ENCODE results near the gene TRIM7. TPM values are rescaled to one million over a fixed set of nuclear protein-coding genes. Genes with fewer than 3 reads are reported as not detected.

The TRIM7 gene
- total and polyA plus RNA-seq, 9 of the 15 experiments (the other 6 are each of a cell fraction or from before 2014, with no cell fraction given) = 2.6 to 14.9 (median 8.9) TPM

DNA sequence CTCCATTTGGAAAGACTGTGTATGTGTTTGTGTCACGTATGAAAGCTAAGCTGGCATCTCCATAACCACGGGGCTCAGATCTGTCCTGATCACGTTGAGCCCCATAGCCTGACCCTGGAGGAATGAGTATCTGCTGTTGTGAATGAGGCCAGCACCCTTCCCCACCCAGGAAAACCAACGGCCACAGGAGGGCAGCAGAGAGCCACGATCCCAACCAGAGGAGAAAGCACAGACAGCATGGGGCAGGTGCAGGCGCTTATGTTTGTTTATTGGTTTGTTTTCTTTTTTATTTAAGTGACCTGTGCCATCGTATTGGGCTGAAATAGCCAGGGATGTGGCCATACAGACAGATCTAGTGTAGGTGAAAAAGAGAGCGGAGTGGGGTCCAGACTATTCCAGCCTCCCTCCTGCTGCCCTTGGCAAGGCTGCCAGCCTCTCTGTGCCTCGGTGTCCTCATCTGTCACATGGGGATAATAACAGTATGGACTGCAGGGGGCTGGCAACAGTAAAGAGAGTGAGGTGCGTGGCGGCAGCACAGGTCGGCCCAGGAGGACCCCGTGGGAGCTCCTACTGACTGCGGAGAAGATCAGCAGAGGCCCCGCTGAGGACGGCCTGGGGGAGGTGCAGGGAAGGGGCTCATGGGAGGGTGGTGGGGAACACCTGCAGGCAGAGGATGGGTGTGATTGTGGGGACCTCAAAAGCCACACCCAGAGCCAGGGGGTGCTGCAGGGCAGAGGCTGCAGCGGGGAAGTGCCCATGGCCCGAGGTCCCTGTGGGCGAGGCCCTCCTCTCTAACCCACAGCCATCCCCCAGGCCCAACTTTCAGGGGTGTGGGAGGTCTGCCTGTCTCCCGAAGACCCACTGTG, 45.5 kb downstream of the TRIM7 start (continued):
- TF ChIP-seq, protein P1, sequence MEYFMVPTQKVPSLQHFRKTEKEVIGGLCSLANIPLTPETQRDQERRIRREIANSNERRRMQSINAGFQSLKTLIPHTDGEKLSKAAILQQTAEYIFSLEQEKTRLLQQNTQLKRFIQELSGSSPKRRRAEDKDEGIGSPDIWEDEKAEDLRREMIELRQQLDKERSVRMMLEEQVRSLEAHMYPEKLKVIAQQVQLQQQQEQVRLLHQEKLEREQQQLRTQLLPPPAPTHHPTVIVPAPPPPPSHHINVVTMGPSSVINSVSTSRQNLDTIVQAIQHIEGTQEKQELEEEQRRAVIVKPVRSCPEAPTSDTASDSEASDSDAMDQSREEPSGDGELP (CRISPR knock-in tag; IDR thresholded peaks at IDR 0.05; ENCODE audit: borderline replicate concordance) = peak; percentile 60; the same call in 1 of the 2 replicates
- TF ChIP-seq U2AF2 (optimal IDR thresholded peaks at IDR 0.05; ENCODE audit: low read depth, low read length) = no peak
- no peak for TF ChIP-seq HIVEP1 (CRISPR knock-in tag; IDR thresholded peaks at IDR 0.05)
- TF ChIP-seq, protein P2, sequence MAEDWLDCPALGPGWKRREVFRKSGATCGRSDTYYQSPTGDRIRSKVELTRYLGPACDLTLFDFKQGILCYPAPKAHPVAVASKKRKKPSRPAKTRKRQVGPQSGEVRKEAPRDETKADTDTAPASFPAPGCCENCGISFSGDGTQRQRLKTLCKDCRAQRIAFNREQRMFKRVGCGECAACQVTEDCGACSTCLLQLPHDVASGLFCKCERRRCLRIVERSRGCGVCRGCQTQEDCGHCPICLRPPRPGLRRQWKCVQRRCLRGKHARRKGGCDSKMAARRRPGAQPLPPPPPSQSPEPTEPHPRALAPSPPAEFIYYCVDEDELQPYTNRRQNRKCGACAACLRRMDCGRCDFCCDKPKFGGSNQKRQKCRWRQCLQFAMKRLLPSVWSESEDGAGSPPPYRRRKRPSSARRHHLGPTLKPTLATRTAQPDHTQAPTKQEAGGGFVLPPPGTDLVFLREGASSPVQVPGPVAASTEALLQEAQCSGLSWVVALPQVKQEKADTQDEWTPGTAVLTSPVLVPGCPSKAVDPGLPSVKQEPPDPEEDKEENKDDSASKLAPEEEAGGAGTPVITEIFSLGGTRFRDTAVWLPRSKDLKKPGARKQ (CRISPR knock-in tag; IDR thresholded peaks at IDR 0.05) = no peak
- no peak for TF ChIP-seq ESRRA (IDR thresholded peaks at IDR 0.05; ENCODE audit: borderline replicate concordance, low read depth)
- peak; percentile 74 for TF ChIP-seq MYC (IDR thresholded peaks at IDR 0.05; ENCODE audit: low read depth, low read length)
- no peak for TF ChIP-seq MYC (CRISPR knock-in tag; IDR thresholded peaks at IDR 0.05; ENCODE audit: borderline replicate concordance, low read depth)
- TF ChIP-seq BMI1 (IDR thresholded peaks at IDR 0.05; ENCODE audit: low read length) = no peak
- TF ChIP-seq PML (IDR thresholded peaks at IDR 0.05; ENCODE audit: low read length) = no peak
- TF ChIP-seq MECOM (CRISPR knock-in tag; IDR thresholded peaks at IDR 0.05) = no peak
- TF ChIP-seq CREM (IDR thresholded peaks at IDR 0.05; ENCODE audit: low read depth) = peak; percentile 50; the same call in 1 of the 2 replicates
- TF ChIP-seq ZNF511 (CRISPR knock-in tag; IDR thresholded peaks at IDR 0.05) = no peak
- peak; percentile 16; the same call in 1 of the 2 replicates for TF ChIP-seq TCF3 (CRISPR knock-in tag; IDR thresholded peaks at IDR 0.05)
- no peak; the same call in 1 of the 2 replicates for TF ChIP-seq XRCC5 (IDR thresholded peaks at IDR 0.05; ENCODE audit: low read depth, low read length)
- no peak for TF ChIP-seq ZFP36 (IDR thresholded peaks at IDR 0.05; ENCODE audit: low read depth, low read length, partially characterized antibody)
- TF ChIP-seq GTF2E2 (tag; IDR thresholded peaks at IDR 0.05) = no peak
- no peak; the same call in 1 of the 2 replicates for TF ChIP-seq ZBTB7A (IDR thresholded peaks at IDR 0.05; ENCODE audit: borderline replicate concordance, control insufficient read depth, low read depth, low read length)
- TF ChIP-seq NCOR1 (IDR thresholded peaks at IDR 0.05) = no peak
- TF ChIP-seq GTF2F1 (IDR thresholded peaks at IDR 0.05; ENCODE audit: low read depth, low read length) = 0 out of 2 replicates have a peak, but pooled peaks have one; percentile 66
- no peak for TF ChIP-seq HDAC3 (IDR thresholded peaks at IDR 0.05; ENCODE audit: borderline replicate concordance, partially characterized antibody)
- TF ChIP-seq STAG1 (CRISPR knock-in tag; IDR thresholded peaks at IDR 0.05; ENCODE audit: borderline replicate concordance) = peak; percentile 69; the same call in 1 of the 2 replicates
- TF ChIP-seq YY1 (IDR thresholded peaks at IDR 0.05; ENCODE audit: borderline replicate concordance in 1 of 3, control insufficient read depth in 1 of 3, extremely low read depth in 1 of 3, insufficient read depth in 3 of 3, insufficient read length in 1 of 3, insufficient replicate concordance in 2 of 3, low read depth in 1 of 3, low read length in 2 of 3) = peak in 2 of 3 experiments; percentile 42 to 49
- no peak for TF ChIP-seq RNF2 (IDR thresholded peaks at IDR 0.05)
- TF ChIP-seq HDAC1 (IDR thresholded peaks at IDR 0.05) = no peak
- TF ChIP-seq PHF21A (IDR thresholded peaks at IDR 0.05; ENCODE audit: borderline replicate concordance, low read depth) = no peak
- no peak for TF ChIP-seq NCOA1 (IDR thresholded peaks at IDR 0.05; ENCODE audit: low read depth)
- no peak for TF ChIP-seq MCM5 (IDR thresholded peaks at IDR 0.05; ENCODE audit: low read depth)
